Neural crest cell (in vitro differentiated cells): Measurements from ENCODE around the gene KCNC2. TPM values are rescaled to one million over a fixed set of nuclear protein-coding genes. Genes with fewer than 3 reads are reported as not detected.

Experiments
- DNase-seq: peaks from one replicate; pipeline ENCODE4 v3.0.0; 2021; ENCODE audit warnings: low read depth, mixed read lengths, low spot score
- H3K27ac Mint-ChIP-seq: one replicate; pipeline ENCODE4 v1.8.0; 2021; ENCODE audit warnings: mild to moderate bottlenecking, mixed read lengths; ENCODE audit not compliant: unreplicated experiment
- H3K27me3 Mint-ChIP-seq: 2 replicates; pipeline ENCODE4 v1.8.0; 2021; ENCODE audit warnings: low read depth, mild to moderate bottlenecking, mixed read lengths
- H3K36me3 Mint-ChIP-seq: 2 replicates; pipeline ENCODE4 v1.8.0; 2021; ENCODE audit warnings: low read depth, mild to moderate bottlenecking, mixed read lengths
- H3K4me1 Mint-ChIP-seq: 2 replicates; pipeline ENCODE4 v1.8.0; 2021; ENCODE audit warnings: mixed read lengths
- H3K4me3 Mint-ChIP-seq: one replicate; pipeline ENCODE4 v1.8.0; 2021; ENCODE audit warnings: mild to moderate bottlenecking, mixed read lengths
- H3K9me3 Mint-ChIP-seq: 2 replicates; pipeline ENCODE4 v1.8.0; 2021; ENCODE audit warnings: mixed read lengths
- CTCF ChIP-seq: fragments of 200-600 bp; sonication (generic); conservative IDR thresholded peaks from 2 replicates; pipeline ENCODE4 v1.5.0; 2021; ENCODE audit warnings: antibody characterized with exemption, mild to moderate bottlenecking
- total RNA-seq: library from RNA; stranded (reverse); gene quantifications from 2 replicates; pipeline ENCODE4 v1.2.1, GENCODE V29; 2021

Gene KCNC2
- total RNA-seq, 1 donor from 2014 or later, result not detected

DNA sequence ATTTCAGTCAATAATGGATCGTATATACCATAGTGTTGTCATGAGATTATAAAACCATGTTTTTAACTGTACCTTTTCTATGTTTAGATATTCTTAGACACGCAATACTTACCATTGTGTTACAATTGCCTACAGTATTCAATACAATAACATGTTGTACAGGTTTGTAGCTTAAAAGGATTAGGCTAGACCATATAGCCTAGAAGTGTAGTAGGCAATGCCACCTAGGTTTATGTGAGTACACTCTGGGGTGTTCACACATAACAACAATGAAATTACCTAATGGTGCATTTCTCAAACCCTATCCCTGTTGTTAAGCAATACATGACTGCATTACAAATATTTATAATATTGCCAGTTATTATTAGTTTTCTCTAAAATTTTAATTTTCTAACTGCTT, 144.2 kb downstream of the KCNC2 start:
- no peaks in the 10 kb centered on the region for H3K27me3 Mint-ChIP-seq
- no peak for TF ChIP-seq CTCF
- no peak overlapping the region for H3K4me3 Mint-ChIP-seq
- peaks cover 8% of the 10 kb centered on the region for H3K4me1 Mint-ChIP-seq
- H3K36me3 Mint-ChIP-seq, result no peaks in the 10 kb centered on the region
- DNase-seq, result no peak
- peaks cover 4% of the 10 kb centered on the region for H3K9me3 Mint-ChIP-seq
- no peak overlapping the region for H3K27ac Mint-ChIP-seq

DNA sequence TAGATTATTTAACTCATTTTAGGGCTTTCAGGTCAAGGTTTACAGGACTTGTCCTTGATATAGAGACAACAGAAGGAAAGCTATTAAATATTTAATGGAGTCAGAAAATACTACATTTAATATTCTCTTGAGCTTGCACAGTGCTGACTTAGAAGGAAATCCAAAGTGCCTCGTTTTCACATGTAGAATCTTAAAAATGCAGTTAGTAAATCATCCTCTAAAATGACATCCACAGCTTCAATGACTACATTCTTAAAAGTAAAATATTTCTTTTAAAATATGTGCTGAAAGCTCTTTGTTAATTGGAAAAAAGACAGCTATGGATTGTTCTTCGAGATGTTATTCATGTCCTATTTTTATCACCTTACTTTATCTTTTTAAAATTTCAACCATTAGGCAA, 146.9 kb downstream of the KCNC2 start:
- DNase-seq, result no peak
- no peak overlapping the region for H3K27ac Mint-ChIP-seq
- no peaks in the 10 kb centered on the region for H3K27me3 Mint-ChIP-seq
- no peak overlapping the region for H3K4me3 Mint-ChIP-seq
- H3K4me1 Mint-ChIP-seq, result peaks cover 8% of the 10 kb centered on the region
- H3K9me3 Mint-ChIP-seq, result no peaks in the 10 kb centered on the region
- TF ChIP-seq CTCF, result no peak
- no peaks in the 10 kb centered on the region for H3K36me3 Mint-ChIP-seq

DNA sequence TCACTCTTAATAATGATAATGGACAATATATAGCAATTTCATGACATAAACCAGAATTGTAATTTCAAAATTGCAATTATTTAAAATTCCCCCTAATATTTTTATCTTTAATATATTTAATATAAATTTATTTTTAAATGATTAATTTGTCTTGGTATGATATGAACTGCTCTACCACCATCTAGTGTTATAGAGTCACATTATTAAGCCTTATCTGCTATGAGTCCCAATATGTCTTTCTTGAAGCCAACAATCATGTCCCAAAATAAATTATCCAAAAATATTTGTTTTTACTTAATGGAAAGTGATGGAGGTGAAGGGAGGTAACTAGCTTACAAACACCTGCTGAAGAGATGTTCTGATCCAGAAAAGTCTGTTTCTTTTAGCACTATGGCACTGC, 151.4 kb downstream of the KCNC2 start:
- Mint-ChIP-seq H3K36me3 (no peaks in the 10 kb centered on the region), H3K4me3 (no peak overlapping the region), H3K27me3 (no peaks in the 10 kb centered on the region), H3K9me3 (no peaks in the 10 kb centered on the region), H3K27ac (no peak overlapping the region), H3K4me1 (peaks cover 5% of the 10 kb centered on the region)
- no peak for TF ChIP-seq CTCF
- no peak for DNase-seq

GRCh38 chr12:75048767-75049166, 160.9 kb downstream of the KCNC2 start:
- Mint-ChIP-seq H3K27me3 (no peaks in the 10 kb centered on the region), H3K9me3 (no peaks in the 10 kb centered on the region), H3K4me1 (peaks cover 5% of the 10 kb centered on the region), H3K36me3 (no peaks in the 10 kb centered on the region), H3K27ac (no peak overlapping the region), H3K4me3 (no peak overlapping the region)
- DNase-seq, result no peak
- TF ChIP-seq CTCF, result no peak

DNA sequence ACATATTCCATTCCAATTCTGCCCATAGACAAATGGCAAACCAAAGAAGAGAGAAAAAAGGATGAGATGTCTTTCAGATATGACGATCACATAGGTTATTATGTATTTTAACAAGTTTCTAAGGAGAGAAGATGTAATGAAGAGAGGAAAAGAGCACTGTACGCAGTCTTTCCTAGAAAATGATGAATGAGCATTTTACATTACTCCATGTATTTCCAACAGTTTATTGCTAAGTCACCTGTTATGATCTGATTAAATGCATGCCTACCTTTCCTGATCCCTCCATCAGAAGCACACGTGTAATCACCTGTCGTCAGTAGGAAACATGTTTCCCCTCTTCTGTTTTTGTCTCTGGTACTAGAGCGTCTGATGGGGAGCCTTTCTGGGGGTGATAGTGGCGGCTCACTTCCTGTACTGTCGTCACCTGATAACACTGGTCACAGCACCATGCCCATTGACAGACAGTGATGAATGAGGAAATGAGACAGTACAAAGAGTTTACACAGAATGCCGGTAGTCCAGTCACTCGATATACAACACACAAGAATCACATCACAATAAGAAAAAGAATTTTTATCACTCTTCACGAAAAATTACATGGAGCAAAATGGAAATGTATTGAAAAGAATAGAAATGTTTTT, 161.6 kb downstream of the KCNC2 start:
- Mint-ChIP-seq H3K27ac (no peak overlapping the region), H3K4me1 (peaks cover 5% of the 10 kb centered on the region), H3K36me3 (no peaks in the 10 kb centered on the region), H3K9me3 (no peaks in the 10 kb centered on the region), H3K4me3 (no peak overlapping the region), H3K27me3 (peaks cover 1% of the 10 kb centered on the region)
- TF ChIP-seq CTCF, result no peak
- DNase-seq, result no peak
